PC-9 (cell line): ENCODE results near the gene WSCD2.

Source experiments
- CTCF ChIP-seq: fragments of 200-600 bp; sonication (generic); conservative IDR thresholded peaks from 2 replicates; pipeline ENCODE4 v1.6.1; 2017; ENCODE audit warnings: mixed run types, antibody characterized with exemption, mild to moderate bottlenecking, moderate library complexity
- EZH2 ChIP-seq: fragments of 200-600 bp; sonication (generic); IDR thresholded peaks from 2 replicates; pipeline ENCODE4 v1.8.0; 2017; ENCODE audit warnings: antibody characterized with exemption, low read depth

DNA sequence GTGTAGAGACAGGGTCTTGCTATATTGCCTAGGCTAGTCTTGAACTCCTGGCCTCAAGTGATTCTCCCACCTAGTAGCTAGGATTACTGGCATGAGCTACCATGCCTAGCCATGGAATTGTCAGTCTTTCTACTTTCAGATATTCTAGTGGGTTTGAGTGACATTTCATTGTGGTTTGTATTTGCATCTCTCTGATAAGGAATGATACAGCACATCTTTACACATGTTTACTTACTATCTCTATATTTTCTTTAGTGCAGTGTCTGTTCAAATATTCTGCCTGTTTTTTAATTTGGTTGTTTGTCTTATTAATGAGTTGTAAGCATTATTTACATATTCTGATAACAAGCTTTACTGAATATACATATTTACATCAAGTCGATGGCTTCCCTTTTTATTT is 136.4 kb downstream of the WSCD2 start:
- no peak for TF ChIP-seq CTCF
- no peak for TF ChIP-seq EZH2
